NCI-H146 (cell line): ENCODE measurements around the gene ZNF385B.

Experiments
- DNase-seq: peaks from one replicate; lab custom pipeline; 2025; lab: John Stamatoyannopoulos, UW

ZNF385B gene

GRCh38 chr2:179855673-179856072 lies 5.7 kb downstream of the ZNF385B start:
- no peak for DNase-seq

DNA sequence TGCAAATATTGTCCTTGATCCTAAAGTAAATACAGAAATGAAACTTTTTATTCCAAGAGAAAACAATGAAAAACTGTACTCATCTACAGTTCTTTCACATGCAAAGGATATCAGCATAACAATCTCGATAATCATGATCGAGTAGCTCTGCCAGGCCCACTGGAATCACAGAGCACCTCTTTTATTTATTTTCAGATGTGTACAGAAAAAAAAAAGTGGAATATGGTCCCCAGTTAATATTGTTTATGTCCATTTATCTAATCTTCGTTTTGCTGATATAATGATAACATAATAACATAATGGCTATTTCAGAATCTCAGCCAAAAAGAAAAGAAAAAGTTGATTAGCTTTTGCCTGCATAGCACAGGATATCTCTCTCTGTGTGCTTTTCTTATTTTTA lies 6.5 kb downstream of the ZNF385B start:
- no peak for DNase-seq

- DNase-seq: no peak
These were observed 8.3 kb downstream of the ZNF385B start for GRCh38 chr2:179853108-179853507.

GRCh38 chr2:179850188-179850587 lies 11.2 kb downstream of the ZNF385B start:
- no peak for DNase-seq

GRCh38 chr2:179849719-179850118 lies 11.7 kb downstream of the ZNF385B start:
- no peak for DNase-seq

DNA sequence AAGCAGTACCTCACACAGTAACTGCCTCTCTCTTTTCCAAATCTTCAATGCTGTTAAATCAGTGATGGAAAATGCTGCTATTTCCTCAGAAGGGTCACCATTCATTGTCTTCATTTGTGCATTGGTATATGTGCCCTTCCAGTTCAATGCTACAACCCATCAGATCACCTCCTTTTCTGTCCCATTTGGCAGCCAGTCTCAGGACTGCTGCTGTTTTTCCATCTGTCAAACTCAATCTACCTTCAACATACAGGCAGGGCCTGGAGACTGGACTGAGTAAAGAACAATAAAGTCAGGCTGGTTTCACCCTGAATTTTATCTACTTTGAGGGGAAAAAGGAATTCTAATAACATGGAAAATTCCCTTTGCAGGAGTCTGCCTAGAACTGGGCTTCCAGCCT lies 17.9 kb downstream of the ZNF385B start:
- no peak for DNase-seq

GRCh38 chr2:179842498-179843153 lies 18.8 kb downstream of the ZNF385B start:
- DNase-seq: peak; percentile 42

GRCh38 chr2:179840840-179841239 lies 20.6 kb downstream of the ZNF385B start:
- no peak for DNase-seq

GRCh38 chr2:179837408-179837807 lies 24.0 kb downstream of the ZNF385B start:
- DNase-seq: no peak

DNA sequence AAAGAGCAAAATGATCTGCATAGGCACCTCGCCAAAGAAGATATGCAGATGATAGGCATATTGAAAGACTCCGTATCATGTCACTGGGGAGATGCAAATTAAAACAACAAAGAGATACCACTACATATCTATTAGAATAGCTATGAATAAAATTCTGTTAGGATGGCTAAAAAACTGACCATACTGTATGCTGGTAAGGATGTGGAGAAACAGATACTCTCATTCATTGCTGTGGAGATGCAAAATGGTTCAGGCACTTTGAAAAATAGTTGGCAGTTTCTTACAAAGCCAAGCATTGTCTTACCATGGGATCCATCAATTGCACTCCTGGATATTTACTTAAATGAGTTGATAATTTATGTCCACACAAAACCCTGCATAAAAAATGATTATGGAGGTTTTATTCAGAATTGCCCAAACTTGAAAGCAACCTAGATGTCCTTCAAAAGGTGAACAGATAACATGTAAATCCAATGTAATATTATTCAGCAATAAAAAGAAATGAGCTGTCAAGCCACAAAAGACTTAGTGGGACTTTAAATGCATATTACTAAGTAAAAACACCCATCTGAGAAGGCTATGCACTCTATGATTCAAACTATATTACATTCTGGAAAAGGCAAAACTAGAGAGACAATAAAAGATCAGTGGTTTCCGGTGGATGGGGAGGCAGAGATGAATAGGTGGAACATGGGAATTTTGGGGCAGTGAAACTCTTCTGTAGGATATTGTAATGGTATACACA lies 31.2 kb downstream of the ZNF385B start:
- no peak for DNase-seq

DNA sequence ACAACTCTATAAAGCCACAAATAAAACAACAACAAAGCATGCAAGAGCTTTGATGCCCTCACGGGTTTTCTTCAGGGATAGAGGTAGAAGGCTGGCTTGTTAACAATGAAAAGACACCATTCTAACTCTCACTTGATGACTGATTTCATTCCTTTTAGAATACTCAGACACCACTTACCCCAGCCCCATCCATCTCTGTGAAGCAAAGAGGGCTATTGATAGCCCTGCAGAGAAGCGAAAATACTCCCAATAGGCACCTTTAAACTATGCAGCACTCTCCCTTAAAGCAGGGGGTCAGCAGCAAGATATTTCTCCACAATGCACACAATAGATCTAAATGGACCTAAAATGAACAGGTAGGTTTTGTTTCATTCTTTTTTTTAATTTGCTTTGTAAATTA lies 35.1 kb downstream of the ZNF385B start:
- DNase-seq: no peak

DNA sequence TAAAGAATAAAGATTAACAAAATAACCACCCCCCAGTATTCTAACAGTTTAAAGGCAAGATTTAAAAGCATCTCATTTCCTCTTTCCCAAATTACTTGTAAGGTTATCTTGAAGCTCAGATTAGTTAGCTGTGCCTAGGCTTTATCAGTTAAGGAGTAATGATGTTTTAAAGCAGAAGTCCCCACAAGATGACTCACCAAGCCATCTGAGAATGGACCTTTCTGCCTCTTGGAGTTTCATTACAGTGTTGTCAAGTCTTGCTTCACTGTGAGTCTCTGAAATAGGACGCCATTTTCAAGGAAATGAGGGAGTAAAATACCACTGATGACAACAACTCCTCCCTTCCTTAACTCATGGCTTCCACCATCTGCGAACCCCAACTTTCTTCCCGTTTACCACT lies 35.9 kb downstream of the ZNF385B start:
- DNase-seq: no peak

- DNase-seq: no peak
These were observed 36.5 kb downstream of the ZNF385B start for GRCh38 chr2:179824961-179825360.

DNA sequence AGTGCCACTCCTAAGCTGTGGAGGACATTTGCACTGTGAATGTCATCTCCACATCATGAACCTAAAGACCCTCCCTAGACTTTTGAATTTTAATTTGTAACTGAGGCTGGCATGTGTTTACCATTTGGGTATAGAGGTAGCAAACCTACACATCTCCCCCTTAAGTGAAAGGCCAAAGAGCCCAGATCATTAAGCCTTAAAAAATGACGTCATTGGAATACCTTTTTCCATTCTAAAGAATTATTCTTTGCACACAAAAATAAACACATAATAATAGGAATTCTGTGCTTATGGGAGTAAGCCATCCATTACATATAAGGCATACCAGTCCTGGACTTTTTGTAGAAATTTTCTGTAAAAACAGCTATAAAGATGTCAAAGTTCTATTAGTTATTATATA lies 38.9 kb downstream of the ZNF385B start:
- no peak for DNase-seq

DNA sequence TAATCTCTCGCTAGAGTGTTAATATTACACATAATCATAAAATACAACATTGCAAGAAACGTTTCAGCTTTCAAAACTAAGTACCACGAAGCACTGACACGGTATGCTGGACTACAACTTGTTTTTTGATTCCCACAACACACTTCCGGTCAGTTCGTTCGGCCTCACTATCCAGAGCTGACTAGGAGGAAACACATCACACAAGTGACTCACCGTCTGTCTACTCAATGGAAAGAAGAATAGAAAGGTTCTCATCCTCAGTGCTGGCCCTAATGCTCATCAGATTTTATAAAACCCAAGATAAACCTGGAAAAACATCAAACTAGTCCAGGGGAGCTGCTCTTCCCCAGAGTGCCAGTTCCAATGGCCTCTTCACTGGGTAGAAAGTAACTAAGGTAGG lies 42.9 kb downstream of the ZNF385B start:
- DNase-seq: no peak

- no peak for DNase-seq
These were observed 44.1 kb downstream of the ZNF385B start for GRCh38 chr2:179817181-179817841.

GRCh38 chr2:179814050-179814449 lies 47.4 kb downstream of the ZNF385B start:
- no peak for DNase-seq

- no peak for DNase-seq
These were observed 48.9 kb downstream of the ZNF385B start for GRCh38 chr2:179812501-179812900.

DNA sequence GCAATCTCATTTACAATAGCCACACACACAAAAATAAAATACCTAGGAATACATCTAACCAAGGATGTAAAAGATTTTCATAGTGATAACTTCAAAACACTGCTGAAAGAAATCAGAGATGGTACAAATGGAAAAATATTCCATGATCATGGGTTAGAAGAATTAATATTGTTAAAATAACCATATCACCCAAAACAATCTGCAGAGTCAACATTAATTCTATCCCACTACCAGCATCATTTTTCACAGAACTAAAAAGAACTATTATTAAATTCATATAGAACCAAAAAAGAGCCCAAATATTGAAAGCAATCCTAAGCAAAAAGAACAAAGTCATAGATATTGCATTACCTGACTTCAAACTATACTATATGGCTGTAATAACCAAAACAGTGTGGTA lies 50.4 kb downstream of the ZNF385B start:
- DNase-seq: no peak

GRCh38 chr2:179809606-179810005 lies 51.8 kb downstream of the ZNF385B start:
- no peak for DNase-seq

GRCh38 chr2:179805001-179805400 lies 56.4 kb downstream of the ZNF385B start:
- no peak for DNase-seq

DNA sequence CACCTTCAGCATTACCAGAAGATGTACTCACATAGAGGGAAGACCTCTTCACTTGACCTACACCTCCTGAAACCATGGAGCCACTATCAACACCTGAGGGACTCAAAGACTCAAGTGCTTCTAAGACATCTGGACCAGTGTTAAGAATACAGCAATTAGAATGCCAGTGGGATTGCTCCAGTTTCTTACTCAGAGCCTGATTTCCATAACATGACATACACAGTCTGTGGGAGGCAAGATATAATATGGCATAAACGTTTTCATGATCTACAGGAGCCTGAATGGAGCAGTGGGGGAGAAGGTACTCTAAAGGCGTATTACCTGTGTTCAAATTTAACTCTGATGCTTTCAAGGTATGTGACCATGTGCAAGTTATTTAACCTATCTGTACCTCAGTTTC lies 57.2 kb downstream of the ZNF385B start:
- no peak for DNase-seq
